Osteocyte (in vitro differentiated cells): ENCODE measurements around the gene CNTN5. TPM values are rescaled to one million over a fixed set of nuclear protein-coding genes. Genes with fewer than 3 reads are reported as not detected.

Experiments used
- DNase-seq: peaks from one replicate; pipeline ENCODE4 v3.0.0; 2021; ENCODE audit warnings: mixed read lengths; ENCODE audit not compliant: unreplicated experiment; ENCODE audit errors: extremely low spot score
- H3K27ac Mint-ChIP-seq: one replicate; pipeline ENCODE4 v1.8.0; 2021; ENCODE audit warnings: mild to moderate bottlenecking, mixed read lengths; ENCODE audit not compliant: unreplicated experiment
- H3K27me3 Mint-ChIP-seq: one replicate; pipeline ENCODE4 v1.8.0; 2021; ENCODE audit warnings: mixed read lengths; ENCODE audit not compliant: unreplicated experiment
- H3K36me3 Mint-ChIP-seq: one replicate; pipeline ENCODE4 v1.8.0; 2021; ENCODE audit warnings: mixed read lengths; ENCODE audit not compliant: unreplicated experiment
- H3K4me1 Mint-ChIP-seq: one replicate; pipeline ENCODE4 v1.8.0; 2021; ENCODE audit warnings: mixed read lengths; ENCODE audit not compliant: unreplicated experiment
- H3K4me3 Mint-ChIP-seq: one replicate; pipeline ENCODE4 v1.8.0; 2021; ENCODE audit warnings: mild to moderate bottlenecking, moderate library complexity, mixed read lengths; ENCODE audit not compliant: unreplicated experiment
- H3K9me3 Mint-ChIP-seq: one replicate; pipeline ENCODE4 v1.8.0; 2021; ENCODE audit warnings: mixed read lengths; ENCODE audit not compliant: unreplicated experiment
- total RNA-seq: library from RNA; stranded (reverse); gene quantifications from 2 replicates; pipeline ENCODE4 v1.2.1, GENCODE V29; 2021
- TF ChIP-seq, protein P1 (sequence below): fragments of 200-600 bp; sonication (generic); IDR thresholded peaks from 2 replicates; pipeline ENCODE4 v1.5.0; 2021; ENCODE audit warnings: antibody characterized with exemption, mild to moderate bottlenecking, moderate library complexity

CNTN5 gene
- total RNA-seq, 1 donor from 2014 or later: 0.30 TPM

DNA sequence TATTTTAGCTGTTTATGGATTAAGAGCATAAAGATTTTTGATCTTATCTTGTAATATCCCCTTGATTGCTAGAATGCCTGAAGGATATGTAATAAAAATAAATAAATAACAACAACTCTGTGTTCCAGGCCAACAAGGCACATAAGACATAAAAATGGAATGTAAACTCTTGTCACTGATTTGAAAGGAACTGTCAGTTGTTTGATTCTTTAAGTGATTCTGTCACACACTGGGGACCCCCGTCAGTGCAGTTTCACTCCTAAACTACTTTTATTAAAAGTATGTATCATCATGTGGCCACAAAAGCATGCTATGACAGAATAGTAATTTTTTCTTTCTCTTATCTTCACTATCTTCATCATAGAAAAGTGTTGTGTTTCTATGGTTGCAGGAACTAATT, 572.4 kb downstream of the CNTN5 start:
- Mint-ChIP-seq H3K27me3 (peaks cover 42% of the 10 kb centered on the region), H3K27ac (no peak overlapping the region), H3K9me3 (no peaks in the 10 kb centered on the region), H3K4me3 (no peak overlapping the region), H3K36me3 (no peaks in the 10 kb centered on the region), H3K4me1 (no peaks in the 10 kb centered on the region)
- TF ChIP-seq, protein P1, sequence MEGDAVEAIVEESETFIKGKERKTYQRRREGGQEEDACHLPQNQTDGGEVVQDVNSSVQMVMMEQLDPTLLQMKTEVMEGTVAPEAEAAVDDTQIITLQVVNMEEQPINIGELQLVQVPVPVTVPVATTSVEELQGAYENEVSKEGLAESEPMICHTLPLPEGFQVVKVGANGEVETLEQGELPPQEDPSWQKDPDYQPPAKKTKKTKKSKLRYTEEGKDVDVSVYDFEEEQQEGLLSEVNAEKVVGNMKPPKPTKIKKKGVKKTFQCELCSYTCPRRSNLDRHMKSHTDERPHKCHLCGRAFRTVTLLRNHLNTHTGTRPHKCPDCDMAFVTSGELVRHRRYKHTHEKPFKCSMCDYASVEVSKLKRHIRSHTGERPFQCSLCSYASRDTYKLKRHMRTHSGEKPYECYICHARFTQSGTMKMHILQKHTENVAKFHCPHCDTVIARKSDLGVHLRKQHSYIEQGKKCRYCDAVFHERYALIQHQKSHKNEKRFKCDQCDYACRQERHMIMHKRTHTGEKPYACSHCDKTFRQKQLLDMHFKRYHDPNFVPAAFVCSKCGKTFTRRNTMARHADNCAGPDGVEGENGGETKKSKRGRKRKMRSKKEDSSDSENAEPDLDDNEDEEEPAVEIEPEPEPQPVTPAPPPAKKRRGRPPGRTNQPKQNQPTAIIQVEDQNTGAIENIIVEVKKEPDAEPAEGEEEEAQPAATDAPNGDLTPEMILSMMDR: no peak
- no peak for DNase-seq

DNA sequence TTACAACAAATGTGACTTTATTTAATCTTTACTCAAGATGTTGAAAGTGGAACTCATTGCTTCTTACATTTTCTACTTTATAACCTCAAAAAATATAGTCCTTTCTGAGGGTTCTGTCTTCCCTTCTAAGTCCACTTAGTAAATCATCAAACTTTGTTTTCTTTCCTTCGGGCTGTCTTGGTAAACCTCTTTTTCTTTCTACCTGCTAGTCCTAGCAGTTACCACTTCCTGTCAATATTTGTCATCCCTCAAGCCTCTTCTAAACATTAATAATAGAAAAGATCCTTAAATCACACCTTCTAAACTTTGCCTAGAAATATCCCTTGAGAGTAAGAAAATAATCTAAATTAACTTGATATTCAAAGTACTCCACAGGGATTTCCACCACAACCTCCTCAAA, 580.4 kb downstream of the CNTN5 start:
- peaks cover 23% of the 10 kb centered on the region for H3K27me3 Mint-ChIP-seq
- H3K9me3 Mint-ChIP-seq: no peaks in the 10 kb centered on the region
- no peak for DNase-seq
- no peaks in the 10 kb centered on the region for H3K4me1 Mint-ChIP-seq
- no peak overlapping the region for H3K4me3 Mint-ChIP-seq
- H3K27ac Mint-ChIP-seq: no peak overlapping the region
- H3K36me3 Mint-ChIP-seq: no peaks in the 10 kb centered on the region
- TF ChIP-seq, protein P1: no peak

DNA sequence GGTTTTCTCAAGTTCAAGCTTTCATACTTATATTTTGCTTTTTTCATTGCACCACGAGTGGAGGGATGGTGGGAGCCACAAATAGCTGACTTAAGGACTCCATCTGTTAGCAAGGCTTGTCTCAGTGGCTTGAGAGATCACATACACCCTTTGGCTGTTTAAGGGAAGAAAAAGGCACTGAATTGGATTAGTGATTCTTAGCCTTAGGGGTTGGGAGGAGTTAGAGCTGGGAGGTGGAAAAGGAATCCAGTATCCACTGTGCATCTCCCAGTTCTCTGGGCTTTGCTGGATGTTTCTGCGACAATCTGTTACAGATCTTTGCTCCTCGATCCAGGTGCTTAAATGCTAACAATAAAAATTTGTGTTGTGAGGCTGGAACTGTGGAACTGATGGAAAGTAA, 593.6 kb downstream of the CNTN5 start:
- H3K4me1 Mint-ChIP-seq: no peaks in the 10 kb centered on the region
- H3K36me3 Mint-ChIP-seq: no peaks in the 10 kb centered on the region
- H3K27me3 Mint-ChIP-seq: peaks cover 35% of the 10 kb centered on the region
- TF ChIP-seq, protein P1: no peak
- no peak overlapping the region for H3K27ac Mint-ChIP-seq
- H3K4me3 Mint-ChIP-seq: no peak overlapping the region
- no peaks in the 10 kb centered on the region for H3K9me3 Mint-ChIP-seq
- no peak for DNase-seq

DNA sequence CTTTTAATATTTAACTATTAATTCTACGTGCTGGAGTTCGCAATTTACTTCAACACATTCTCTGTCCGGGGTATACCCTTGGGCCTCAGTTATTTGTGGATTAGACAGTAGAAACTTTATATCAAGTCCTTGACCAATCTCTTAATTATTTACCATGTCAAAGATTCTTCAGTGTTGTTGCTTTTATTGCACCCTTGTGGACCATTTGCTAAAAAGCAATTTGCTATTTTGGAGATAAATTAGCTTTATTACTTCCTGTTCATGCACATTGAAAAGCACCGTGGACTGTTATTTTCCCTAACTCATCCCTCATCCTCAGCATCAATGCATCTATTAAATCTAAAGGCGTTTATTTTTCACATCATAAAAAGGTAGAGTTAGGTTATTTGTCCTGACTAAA, 609.9 kb downstream of the CNTN5 start:
- H3K27ac Mint-ChIP-seq: no peak overlapping the region
- H3K36me3 Mint-ChIP-seq: no peaks in the 10 kb centered on the region
- H3K4me3 Mint-ChIP-seq: no peak overlapping the region
- TF ChIP-seq, protein P1: no peak
- H3K4me1 Mint-ChIP-seq: no peaks in the 10 kb centered on the region
- H3K9me3 Mint-ChIP-seq: no peaks in the 10 kb centered on the region
- DNase-seq: no peak
- H3K27me3 Mint-ChIP-seq: peaks cover 27% of the 10 kb centered on the region

- no peaks in the 10 kb centered on the region for H3K9me3 Mint-ChIP-seq
- no peaks in the 10 kb centered on the region for H3K4me1 Mint-ChIP-seq
- peaks cover 21% of the 10 kb centered on the region for H3K27me3 Mint-ChIP-seq
- H3K27ac Mint-ChIP-seq: no peak overlapping the region
- H3K36me3 Mint-ChIP-seq: no peaks in the 10 kb centered on the region
- TF ChIP-seq, protein P1: no peak
- no peak for DNase-seq
- no peak overlapping the region for H3K4me3 Mint-ChIP-seq
Measured at GRCh38 chr11:99631618-99632017, 610.9 kb downstream of the CNTN5 start.
